SK-N-SH (cell line): ENCODE results near the gene RCAN2. TPM values are rescaled to one million over a fixed set of nuclear protein-coding genes. Genes with fewer than 3 reads are reported as not detected.

ENCODE experiments used
- CTCF ChIA-PET: fragments of 300-600, 350-600 bp; formaldehyde crosslinking; extraction: SDS; loops from one replicate; lab custom pipeline; 2021; lab: Yijun Ruan, JAX
- POLR2A ChIA-PET: fragments of 350-600 bp; sonication (Branson Sonifier 250); formaldehyde crosslinking; extraction: SDS; loops from one replicate; lab custom pipeline; 2020; ENCODE audit warnings: antibody characterized with exemption, inconsistent platforms; lab: Yijun Ruan, JAX
- DNase-seq: peaks from one replicate; pipeline ENCODE4 v3.0.0; 2012
- H2AFZ ChIP-seq: fragments of 200-600 bp; sonication (generic); 2 replicates; pipeline ENCODE4 v1.8.1; 2016; ENCODE audit warnings: antibody characterized with exemption, mild to moderate bottlenecking, low read depth
- H3F3A ChIP-seq: fragments of 200-600 bp; sonication (generic); replicated peaks from 2 replicates; pipeline ENCODE3; 2016; ENCODE audit warnings: antibody characterized with exemption, mild to moderate bottlenecking; ENCODE audit not compliant: insufficient read depth
- H3K27ac ChIP-seq, 2 experiments: fragments of 200-500 bp in 1 of 2; fragments of 200-600 bp in 1 of 2; sonication (Bioruptor generic) in 1 of 2; sonication (generic), shearing (Covaris generic) in 1 of 2; 2 replicates each; pipeline versions ENCODE4 v1.5.1 to v1.6.1; 2014 to 2016; ENCODE audit warnings: low read depth in 2 of 2, inconsistent platforms in 1 of 2, low read length in 1 of 2, mild to moderate bottlenecking in 1 of 2, mixed read lengths in 1 of 2
- H3K27me3 ChIP-seq: fragments of 200-600 bp; sonication (generic), shearing (Covaris generic); 2 replicates; pipeline ENCODE4 v1.6.1; 2016; ENCODE audit warnings: mixed run types; ENCODE audit not compliant: insufficient read depth
- H3K36me3 ChIP-seq, 2 experiments: fragments of 200-500 bp in 1 of 2; fragments of 200-600 bp in 1 of 2; sonication (Bioruptor generic) in 1 of 2; sonication (generic) in 1 of 2; replicated peaks in 1 of 2; 2 replicates each; pipeline versions ENCODE3 to v1.5.1; 2014 to 2016; ENCODE audit warnings: low read length in 1 of 2, mild to moderate bottlenecking in 1 of 2; ENCODE audit not compliant: insufficient read depth in 2 of 2, control insufficient read depth in 1 of 2
- H3K4me1 ChIP-seq, 2 experiments: fragments of 200-500 bp in 1 of 2; fragments of 200-600 bp in 1 of 2; sonication (Bioruptor generic) in 1 of 2; sonication (generic), shearing (Covaris generic) in 1 of 2; 2 replicates each; pipeline versions ENCODE4 v1.5.1 to v1.6.1; 2014 to 2016; ENCODE audit warnings: low read depth in 1 of 2, low read length in 1 of 2, mixed run types in 1 of 2; ENCODE audit not compliant: insufficient read depth in 2 of 2, control insufficient read depth in 1 of 2
- H3K4me2 ChIP-seq: fragments of 200-600 bp; sonication (generic), shearing (Covaris generic); 2 replicates; pipeline ENCODE4 v1.6.1; 2017; ENCODE audit warnings: mixed run types
- H3K4me3 ChIP-seq, 2 experiments: fragments of 200-500 bp in 1 of 2; fragments of 200-600 bp in 1 of 2; sonication (Bioruptor generic) in 1 of 2; sonication (generic), shearing (Covaris generic) in 1 of 2; 2 replicates each; pipeline versions ENCODE4 v1.5.1 to v1.8.1; 2014 to 2016; ENCODE audit warnings: low read depth in 2 of 2, inconsistent platforms in 1 of 2, low read length in 1 of 2, mild to moderate bottlenecking in 1 of 2, mixed read lengths in 1 of 2, moderate library complexity in 1 of 2
- H3K79me2 ChIP-seq: fragments of 200-600 bp; sonication (generic); 2 replicates; pipeline ENCODE4 v1.8.1; 2017; ENCODE audit warnings: mild to moderate bottlenecking; ENCODE audit not compliant: insufficient read depth
- H3K9ac ChIP-seq: fragments of 200-600 bp; sonication (generic); 2 replicates; pipeline ENCODE4 v1.6.1; 2017; ENCODE audit warnings: mixed run types
- H3K9me2 ChIP-seq: fragments of 200-600 bp; sonication (generic); 2 replicates; pipeline ENCODE4 v1.6.1; 2017; ENCODE audit warnings: mixed run types
- H3K9me3 ChIP-seq: fragments of 200-600 bp; sonication (generic); 2 replicates; pipeline ENCODE4 v1.6.1; 2017; ENCODE audit warnings: mixed run types, mild to moderate bottlenecking, moderate library complexity
- H4K20me1 ChIP-seq: fragments of 200-600 bp; sonication (generic); 2 replicates; pipeline ENCODE4 v1.6.1; 2017; ENCODE audit warnings: mild to moderate bottlenecking, mixed run types; ENCODE audit not compliant: insufficient read depth
- CHD2 ChIP-seq: fragments of 150-350 bp; IDR thresholded peaks from 2 replicates; pipeline ENCODE4 v1.6.1; 2018; ENCODE audit warnings: low read length; ENCODE audit not compliant: partially characterized antibody
- EZH2phosphoT487 ChIP-seq: fragments of 200-600 bp; sonication (generic); IDR thresholded peaks from 2 replicates; pipeline ENCODE4 v1.6.1; 2017; ENCODE audit warnings: low read depth, mixed run types, mild to moderate bottlenecking, antibody characterized with exemption, moderate library complexity, borderline replicate concordance
- FOSL2 ChIP-seq: IDR thresholded peaks from 2 replicates; pipeline ENCODE4 v1.4.0; 2012; ENCODE audit warnings: low read depth, mild to moderate bottlenecking, moderate library complexity, borderline replicate concordance
- FOXM1 ChIP-seq: IDR thresholded peaks from 2 replicates; pipeline ENCODE4 v1.4.0; 2012; ENCODE audit warnings: low read depth, mild to moderate bottlenecking
- IRF3 ChIP-seq: fragments of 150-350 bp; IDR thresholded peaks from 2 replicates; pipeline ENCODE4 v1.6.1; 2016; ENCODE audit warnings: mild to moderate bottlenecking, low read depth, low read length
- MEF2A ChIP-seq: IDR thresholded peaks from 2 replicates; pipeline ENCODE4 v1.4.0; 2012; ENCODE audit warnings: low read depth, borderline replicate concordance
- MXI1 ChIP-seq: IDR thresholded peaks from 2 replicates; pipeline ENCODE4 v1.6.1; 2012; ENCODE audit warnings: mild to moderate bottlenecking, low read depth, low read length, improper control_type of control experiment
- POLR2AphosphoS5 ChIP-seq: IDR thresholded peaks from 2 replicates; pipeline ENCODE4 v1.6.1; 2012; ENCODE audit warnings: low read depth, low read length
- RAD21 ChIP-seq: IDR thresholded peaks from 2 replicates; pipeline ENCODE4 v1.6.1; 2012; ENCODE audit warnings: mild to moderate bottlenecking, low read length
- RFX5 ChIP-seq: IDR thresholded peaks from 2 replicates; pipeline ENCODE4 v1.6.1; 2012; ENCODE audit warnings: mild to moderate bottlenecking, improper control_type of control experiment, low read length
- SIN3A ChIP-seq: IDR thresholded peaks from 2 replicates; pipeline ENCODE4 v1.6.1; 2012; ENCODE audit warnings: low read depth, mild to moderate bottlenecking, low read length, moderate library complexity, borderline replicate concordance
- SMC3 ChIP-seq: IDR thresholded peaks from 2 replicates; pipeline ENCODE4 v1.6.1; 2012; ENCODE audit warnings: low read depth, low read length, improper control_type of control experiment
- TAF1 ChIP-seq: IDR thresholded peaks from 2 replicates; pipeline ENCODE4 v1.6.1; 2012; ENCODE audit warnings: low read depth, mild to moderate bottlenecking, low read length, moderate library complexity, borderline replicate concordance
- TCF12 ChIP-seq: IDR thresholded peaks from 2 replicates; pipeline ENCODE4 v1.4.0; 2012
- USF1 ChIP-seq: IDR thresholded peaks from 2 replicates; pipeline ENCODE4 v1.4.0; 2012; ENCODE audit warnings: low read depth, borderline replicate concordance
- YY1 ChIP-seq: IDR thresholded peaks from 2 replicates; pipeline ENCODE4 v1.4.0; 2012; ENCODE audit warnings: low read depth, mild to moderate bottlenecking
- WGBS: methylation state at CpG from one replicate; pipeline ENCODE4 v1.1.6; 2017; ENCODE audit warnings: low lambda C conversion rate; 5-methylcytosine and 5-hydroxymethylcytosine counted together
- polyA plus RNA-seq, 3 experiments: library from polyadenylated mRNA; depleted of rRNA; stranded (reverse); fragments of >200 nt; gene quantifications; 2 replicates each; pipeline ENCODE4 v1.2.3, GENCODE V29; 2012
- TF ChIP-seq, protein P1 (sequence below): IDR thresholded peaks from 2 replicates; pipeline ENCODE4 v1.4.0; 2012; ENCODE audit warnings: low read depth
- TF ChIP-seq, protein P2 (sequence below): IDR thresholded peaks from 2 replicates; pipeline ENCODE4; 2012
- TF ChIP-seq, protein P3 (sequence below): fragments of 200-600 bp; sonication (generic); IDR thresholded peaks from 2 replicates; pipeline ENCODE4 v1.6.1; 2017; ENCODE audit warnings: antibody characterized with exemption, mild to moderate bottlenecking, moderate library complexity

The RCAN2 gene
- polyA plus RNA-seq, 1 of the 3 experiments (the other 2 are of a cell fraction), result not detected

DNA sequence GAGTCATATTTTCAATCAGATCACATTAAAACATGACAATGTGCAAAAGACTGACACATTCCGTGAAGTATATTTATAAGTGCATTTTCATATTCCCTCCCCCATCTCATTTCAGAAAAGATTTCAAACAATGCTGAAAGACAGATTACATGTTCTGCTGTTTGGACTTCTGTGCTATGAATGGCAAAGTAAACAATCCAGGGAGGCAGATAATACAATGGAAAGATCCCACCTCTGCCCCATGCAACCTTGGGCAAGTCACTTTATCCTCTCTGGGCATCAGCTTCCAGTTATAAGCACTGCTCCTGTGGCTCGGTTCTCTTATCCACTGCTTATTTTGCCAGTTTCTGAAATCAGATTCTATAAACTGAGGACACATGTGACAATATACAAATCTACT is 110.2 kb downstream of the RCAN2 start:
- H3K36me3 ChIP-seq, result no peaks in the 10 kb centered on the region
- H3K27ac ChIP-seq, result no peak overlapping the region
- TF ChIP-seq FOSL2, result no peak
- TF ChIP-seq TCF12, result no peak
- no peak for TF ChIP-seq RFX5
- TF ChIP-seq, protein P1, sequence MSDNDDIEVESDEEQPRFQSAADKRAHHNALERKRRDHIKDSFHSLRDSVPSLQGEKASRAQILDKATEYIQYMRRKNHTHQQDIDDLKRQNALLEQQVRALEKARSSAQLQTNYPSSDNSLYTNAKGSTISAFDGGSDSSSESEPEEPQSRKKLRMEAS, result no peak
- TF ChIP-seq RAD21, result no peak
- no peak for TF ChIP-seq EZH2phosphoT487
- no peak for TF ChIP-seq YY1
- no peak for TF ChIP-seq FOXM1
- no peak for TF ChIP-seq IRF3
- TF ChIP-seq CHD2, result no peak
- TF ChIP-seq MXI1, result no peak
- no peak for TF ChIP-seq SMC3
- no peak for TF ChIP-seq USF1
- TF ChIP-seq, protein P2, sequence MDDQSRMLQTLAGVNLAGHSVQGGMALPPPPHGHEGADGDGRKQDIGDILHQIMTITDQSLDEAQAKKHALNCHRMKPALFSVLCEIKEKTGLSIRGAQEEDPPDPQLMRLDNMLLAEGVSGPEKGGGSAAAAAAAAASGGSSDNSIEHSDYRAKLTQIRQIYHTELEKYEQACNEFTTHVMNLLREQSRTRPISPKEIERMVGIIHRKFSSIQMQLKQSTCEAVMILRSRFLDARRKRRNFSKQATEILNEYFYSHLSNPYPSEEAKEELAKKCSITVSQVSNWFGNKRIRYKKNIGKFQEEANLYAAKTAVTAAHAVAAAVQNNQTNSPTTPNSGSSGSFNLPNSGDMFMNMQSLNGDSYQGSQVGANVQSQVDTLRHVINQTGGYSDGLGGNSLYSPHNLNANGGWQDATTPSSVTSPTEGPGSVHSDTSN, result no peak
- TF ChIP-seq MEF2A, result no peak
- TF ChIP-seq, protein P3, sequence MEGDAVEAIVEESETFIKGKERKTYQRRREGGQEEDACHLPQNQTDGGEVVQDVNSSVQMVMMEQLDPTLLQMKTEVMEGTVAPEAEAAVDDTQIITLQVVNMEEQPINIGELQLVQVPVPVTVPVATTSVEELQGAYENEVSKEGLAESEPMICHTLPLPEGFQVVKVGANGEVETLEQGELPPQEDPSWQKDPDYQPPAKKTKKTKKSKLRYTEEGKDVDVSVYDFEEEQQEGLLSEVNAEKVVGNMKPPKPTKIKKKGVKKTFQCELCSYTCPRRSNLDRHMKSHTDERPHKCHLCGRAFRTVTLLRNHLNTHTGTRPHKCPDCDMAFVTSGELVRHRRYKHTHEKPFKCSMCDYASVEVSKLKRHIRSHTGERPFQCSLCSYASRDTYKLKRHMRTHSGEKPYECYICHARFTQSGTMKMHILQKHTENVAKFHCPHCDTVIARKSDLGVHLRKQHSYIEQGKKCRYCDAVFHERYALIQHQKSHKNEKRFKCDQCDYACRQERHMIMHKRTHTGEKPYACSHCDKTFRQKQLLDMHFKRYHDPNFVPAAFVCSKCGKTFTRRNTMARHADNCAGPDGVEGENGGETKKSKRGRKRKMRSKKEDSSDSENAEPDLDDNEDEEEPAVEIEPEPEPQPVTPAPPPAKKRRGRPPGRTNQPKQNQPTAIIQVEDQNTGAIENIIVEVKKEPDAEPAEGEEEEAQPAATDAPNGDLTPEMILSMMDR, result no peak
- no peak for TF ChIP-seq TAF1
- TF ChIP-seq POLR2AphosphoS5, result no peak
- no peak for TF ChIP-seq SIN3A
- TF ChIP-seq, all 33 proteins: peak for 0
- no peaks in the 10 kb centered on the region for H3F3A ChIP-seq
- DNase-seq, result no peak
- no peak overlapping the region for H3K9ac ChIP-seq
- CTCF ChIA-PET, result no interaction called here
- H3K9me3 ChIP-seq, result no peaks in the 10 kb centered on the region
- no peak overlapping the region for H2AFZ ChIP-seq
- H3K4me3 ChIP-seq, result no peak overlapping the region
- POLR2A ChIA-PET, result no interaction called here
- WGBS, result 9% methylated on average over 2 of the region's 2 CpGs
- no peaks in the 10 kb centered on the region for H3K4me1 ChIP-seq
- H3K9me2 ChIP-seq, result no peaks in the 10 kb centered on the region
- H4K20me1 ChIP-seq, result no peaks in the 10 kb centered on the region
- H3K79me2 ChIP-seq, result no peaks in the 10 kb centered on the region
- no peak overlapping the region for H3K4me2 ChIP-seq
- no peaks in the 10 kb centered on the region; the same call in 1 of the 2 replicates for H3K27me3 ChIP-seq
